Suprapubic skin (tissue), 4 donors: Measurements from ENCODE around the gene PDE11A. TPM values are rescaled to one million over a fixed set of nuclear protein-coding genes. Genes with fewer than 3 reads are reported as not detected.

Experiments used
- DNase-seq, 2 donors: peaks; one replicate each; pipeline ENCODE4 v3.0.0-alpha.2; 2019; ENCODE audit warnings: low spot score in 2 of 2
- H3K27ac ChIP-seq: fragments of 200-600 bp; sonication (generic); one replicate; pipeline ENCODE4 v1.5.1; 2019
- H3K27me3 ChIP-seq: fragments of 200-600 bp; sonication (generic); one replicate; pipeline ENCODE4 v1.5.1; 2019
- H3K36me3 ChIP-seq: fragments of 200-600 bp; sonication (generic); one replicate; pipeline ENCODE4 v1.5.1; 2019
- H3K4me1 ChIP-seq: fragments of 200-600 bp; sonication (generic); one replicate; pipeline ENCODE4 v1.5.1; 2019
- H3K4me3 ChIP-seq: fragments of 200-600 bp; sonication (generic); one replicate; pipeline ENCODE4 v1.5.1; 2019; ENCODE audit warnings: mild to moderate bottlenecking
- H3K9me3 ChIP-seq: fragments of 200-600 bp; sonication (generic); one replicate; pipeline ENCODE4 v1.5.1; 2019
- EP300 ChIP-seq: sonication (generic); formaldehyde crosslinking; IDR thresholded peaks from one replicate; pipeline ENCODE4 v1.6.1; 2017; ENCODE audit warnings: antibody characterized with exemption
- POLR2A ChIP-seq, 2 donors: fragments of 450-650 bp; IDR thresholded peaks; one replicate each; pipeline ENCODE4 v1.6.1; 2017; ENCODE audit warnings: antibody characterized with exemption in 2 of 2, mild to moderate bottlenecking in 2 of 2, moderate library complexity in 2 of 2
- POLR2AphosphoS5 ChIP-seq, 3 donors: sonication (generic); formaldehyde crosslinking; IDR thresholded peaks; one replicate each; pipeline ENCODE4 v1.6.1; 2017; ENCODE audit warnings: antibody characterized with exemption in 3 of 3
- WGBS: methylation state at CpG from one replicate; pipeline ENCODE4 v1.1.5; 2018; 5-methylcytosine and 5-hydroxymethylcytosine counted together
- total RNA-seq, 4 donors: library from RNA; depleted of rRNA; stranded (reverse); fragments of >200 nt; gene quantifications; one replicate each; pipeline ENCODE4 v1.1.0, GENCODE V29; 2016
- TF ChIP-seq, protein P1 (sequence below), 2 donors: fragments of 200-600 bp in 1 of 2; fragments of 450-650 bp in 1 of 2; sonication (generic) in 1 of 2; IDR thresholded peaks; one replicate each; pipeline ENCODE4 v1.5.1; 2016 to 2019; ENCODE audit warnings: antibody characterized with exemption in 2 of 2, mild to moderate bottlenecking in 1 of 2, moderate library complexity in 1 of 2

The PDE11A gene
- total RNA-seq, 4 donors from 2014 or later, result 0.08 to 1.0 (median 0.36) TPM

- no peak overlapping the region for H3K4me3 ChIP-seq
- no peak overlapping the region for H3K27ac ChIP-seq
- H3K27me3 ChIP-seq, result no peaks in the 10 kb centered on the region
- H3K9me3 ChIP-seq, result no peaks in the 10 kb centered on the region
- H3K36me3 ChIP-seq, result no peaks in the 10 kb centered on the region
- H3K4me1 ChIP-seq, result peaks cover 11% of the 10 kb centered on the region
- WGBS, result 29% methylated on average over 2 of the region's 2 CpGs
- no peak for DNase-seq
- no peak for TF ChIP-seq POLR2A (IDR thresholded peaks at IDR 0.05)
- no peak for TF ChIP-seq POLR2AphosphoS5 (IDR thresholded peaks at IDR 0.05)
- TF ChIP-seq, protein P1, sequence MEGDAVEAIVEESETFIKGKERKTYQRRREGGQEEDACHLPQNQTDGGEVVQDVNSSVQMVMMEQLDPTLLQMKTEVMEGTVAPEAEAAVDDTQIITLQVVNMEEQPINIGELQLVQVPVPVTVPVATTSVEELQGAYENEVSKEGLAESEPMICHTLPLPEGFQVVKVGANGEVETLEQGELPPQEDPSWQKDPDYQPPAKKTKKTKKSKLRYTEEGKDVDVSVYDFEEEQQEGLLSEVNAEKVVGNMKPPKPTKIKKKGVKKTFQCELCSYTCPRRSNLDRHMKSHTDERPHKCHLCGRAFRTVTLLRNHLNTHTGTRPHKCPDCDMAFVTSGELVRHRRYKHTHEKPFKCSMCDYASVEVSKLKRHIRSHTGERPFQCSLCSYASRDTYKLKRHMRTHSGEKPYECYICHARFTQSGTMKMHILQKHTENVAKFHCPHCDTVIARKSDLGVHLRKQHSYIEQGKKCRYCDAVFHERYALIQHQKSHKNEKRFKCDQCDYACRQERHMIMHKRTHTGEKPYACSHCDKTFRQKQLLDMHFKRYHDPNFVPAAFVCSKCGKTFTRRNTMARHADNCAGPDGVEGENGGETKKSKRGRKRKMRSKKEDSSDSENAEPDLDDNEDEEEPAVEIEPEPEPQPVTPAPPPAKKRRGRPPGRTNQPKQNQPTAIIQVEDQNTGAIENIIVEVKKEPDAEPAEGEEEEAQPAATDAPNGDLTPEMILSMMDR (IDR thresholded peaks at IDR 0.05), result no peak
- TF ChIP-seq EP300, result no peak
These were observed 406.6 kb downstream of the PDE11A start for GRCh38 chr2:177665948-177666347.

- Histone ChIP-seq H3K27ac (no peak overlapping the region), H3K4me1 (peaks cover 11% of the 10 kb centered on the region), H3K9me3 (no peaks in the 10 kb centered on the region), H3K27me3 (no peaks in the 10 kb centered on the region), H3K4me3 (no peak overlapping the region), H3K36me3 (no peaks in the 10 kb centered on the region)
- WGBS, result 69% methylated on average over 4 of the region's 4 CpGs
- no peak for DNase-seq
- TF ChIP-seq POLR2A (IDR thresholded peaks at IDR 0.05) (no peak), EP300 (no peak), POLR2AphosphoS5 (IDR thresholded peaks at IDR 0.05) (no peak)
- TF ChIP-seq, protein P1 (IDR thresholded peaks at IDR 0.05), result no peak
These were observed 407.2 kb downstream of the PDE11A start for GRCh38 chr2:177665328-177665727.

DNA sequence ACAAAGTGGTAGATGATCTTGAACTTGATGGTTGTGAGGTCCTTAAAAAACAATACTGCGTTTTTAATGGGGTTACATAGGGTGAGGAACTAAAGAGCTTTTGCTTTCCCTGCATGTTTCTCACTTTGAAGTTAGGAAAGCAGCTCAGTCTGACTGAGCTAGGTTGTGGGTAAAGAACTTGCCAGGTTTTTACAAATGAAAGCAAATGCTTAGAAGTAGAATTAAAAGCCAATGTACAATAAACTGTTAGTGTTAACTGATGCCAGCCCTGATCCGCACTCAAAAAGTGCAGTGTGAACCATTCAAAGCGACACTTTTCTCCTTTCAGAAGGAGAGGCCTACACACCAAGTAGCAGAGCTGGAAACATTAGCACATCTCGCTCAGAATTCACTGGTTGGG lies 409.7 kb downstream of the PDE11A start:
- 62% methylated on average over 4 of the region's 4 CpGs for WGBS

DNA sequence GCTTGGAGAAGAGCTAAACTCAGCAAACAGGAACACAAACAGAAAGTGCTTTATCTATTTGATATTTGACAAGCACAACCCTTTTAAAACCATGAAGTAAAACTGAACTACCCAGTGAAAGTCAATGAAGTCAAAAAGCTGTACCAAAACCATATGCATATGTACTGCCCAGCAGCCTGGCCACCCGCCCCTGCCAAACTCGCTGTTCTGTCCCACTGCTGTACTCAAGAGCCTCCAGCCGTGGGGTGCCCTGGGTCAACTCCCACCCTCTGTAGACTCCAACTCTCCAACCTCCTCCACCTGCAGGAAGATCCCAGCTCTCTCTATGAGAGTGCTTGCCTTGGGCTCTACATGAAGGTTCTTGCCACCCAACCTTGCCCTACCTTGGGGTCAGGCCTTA lies 411.8 kb downstream of the PDE11A start:
- H3K27me3 ChIP-seq, result peaks cover 4% of the 10 kb centered on the region
- H3K36me3 ChIP-seq, result no peaks in the 10 kb centered on the region
- H3K27ac ChIP-seq, result no peak overlapping the region
- H3K9me3 ChIP-seq, result no peaks in the 10 kb centered on the region
- TF ChIP-seq EP300 (no peak), POLR2AphosphoS5 (IDR thresholded peaks at IDR 0.05) (no peak), POLR2A (IDR thresholded peaks at IDR 0.05) (no peak)
- TF ChIP-seq, protein P1 (IDR thresholded peaks at IDR 0.05), result no peak
- DNase-seq, result no peak
- no peak overlapping the region for H3K4me3 ChIP-seq
- H3K4me1 ChIP-seq, result no peaks in the 10 kb centered on the region
- 77% methylated on average over 3 of the region's 3 CpGs for WGBS

More for the DNA sequence above, 409.7 kb downstream of the PDE11A start:
- Histone ChIP-seq H3K4me3 (no peak overlapping the region), H3K27me3 (no peaks in the 10 kb centered on the region), H3K27ac (no peak overlapping the region), H3K36me3 (no peaks in the 10 kb centered on the region), H3K4me1 (no peaks in the 10 kb centered on the region), H3K9me3 (no peaks in the 10 kb centered on the region)
- TF ChIP-seq POLR2A (IDR thresholded peaks at IDR 0.05) (no peak), POLR2AphosphoS5 (IDR thresholded peaks at IDR 0.05) (no peak), EP300 (no peak)
- TF ChIP-seq, protein P1 (IDR thresholded peaks at IDR 0.05), result no peak
- no peak for DNase-seq

- H3K4me3 ChIP-seq, result no peak overlapping the region
- H3K27me3 ChIP-seq, result peaks cover 4% of the 10 kb centered on the region
- TF ChIP-seq, protein P1 (IDR thresholded peaks at IDR 0.05), result no peak
- TF ChIP-seq POLR2AphosphoS5 (IDR thresholded peaks at IDR 0.05) (no peak), EP300 (no peak), POLR2A (IDR thresholded peaks at IDR 0.05) (no peak)
- no peaks in the 10 kb centered on the region for H3K9me3 ChIP-seq
- H3K36me3 ChIP-seq, result no peaks in the 10 kb centered on the region
- no peak overlapping the region for H3K27ac ChIP-seq
- no peaks in the 10 kb centered on the region for H3K4me1 ChIP-seq
- DNase-seq, result no peak
These were observed 414.3 kb downstream of the PDE11A start for GRCh38 chr2:177658309-177658708.
